CD14-positive monocyte (primary cell): ENCODE data around the gene VAMP3. TPM values are rescaled to one million over a fixed set of nuclear protein-coding genes. Genes with fewer than 3 reads are reported as not detected.

Experiments
- DNase-seq, 3 donors: peaks; one replicate each; pipeline ENCODE4 v3.0.0-alpha.2; 2011 to 2022
- H2AFZ ChIP-seq: 2 replicates; pipeline ENCODE4 v1.6.0; 2012; ENCODE audit warnings: mild to moderate bottlenecking, low read depth, low read length, inconsistent platforms; ENCODE audit not compliant: insufficient read depth, poor library complexity, severe bottlenecking
- H3K27ac ChIP-seq, 2 donors: 1 replicate in 1 of 2; 2 replicates in 1 of 2; pipeline ENCODE4 v1.5.1; 2012 to 2013; ENCODE audit warnings: low read length in 2 of 2, control low read depth in 1 of 2, inconsistent platforms in 1 of 2, low read depth in 1 of 2, mild to moderate bottlenecking in 1 of 2
- H3K27me3 ChIP-seq, 2 donors: one replicate each; pipeline versions ENCODE4 v1.6.0 to v1.6.1; 2011 to 2013; ENCODE audit warnings: low read length in 2 of 2; ENCODE audit not compliant: control insufficient read depth in 2 of 2, insufficient read depth in 2 of 2
- H3K36me3 ChIP-seq, 2 donors: replicated peaks in 1 of 2; 1 replicate in 1 of 2; 2 replicates in 1 of 2; pipeline versions ENCODE4 v1.5.1 to v1.6.1; 2012 to 2013; ENCODE audit warnings: low read length in 2 of 2, control low read depth in 1 of 2, inconsistent platforms in 1 of 2, mild to moderate bottlenecking in 1 of 2; ENCODE audit not compliant: insufficient read depth in 2 of 2, control insufficient read depth in 1 of 2
- H3K4me1 ChIP-seq, 2 donors: 1 replicate in 1 of 2; 2 replicates in 1 of 2; pipeline versions ENCODE4 v1.5.1 to v1.6.1; 2012 to 2013; ENCODE audit warnings: low read length in 2 of 2, control low read depth in 1 of 2, inconsistent platforms in 1 of 2, mild to moderate bottlenecking in 1 of 2, moderate library complexity in 1 of 2; ENCODE audit not compliant: insufficient read depth in 2 of 2, control insufficient read depth in 1 of 2
- H3K4me2 ChIP-seq: replicated peaks from 2 replicates; pipeline ENCODE3; 2012; ENCODE audit warnings: low read length, moderate library complexity, mild to moderate bottlenecking; ENCODE audit not compliant: poor library complexity, severe bottlenecking; ENCODE audit errors: extremely low read depth
- H3K4me3 ChIP-seq, 3 experiments: fragments of 200-600 bp in 1 of 3; sonication (generic) in 1 of 3; replicated peaks in 1 of 3; 1 replicate in 2 of 3; 2 replicates in 1 of 3; pipeline ENCODE4 v1.5.1; 2011 to 2013; ENCODE audit warnings: low read length in 3 of 3, mild to moderate bottlenecking in 3 of 3, control low read depth in 2 of 3, low read depth in 2 of 3, inconsistent platforms in 1 of 3, moderate library complexity in 1 of 3
- H3K79me2 ChIP-seq: 2 replicates; pipeline ENCODE4 v1.6.0; 2012; ENCODE audit warnings: mild to moderate bottlenecking, control low read depth, inconsistent platforms, low read length, moderate library complexity; ENCODE audit not compliant: insufficient read depth
- H3K9ac ChIP-seq: 2 replicates; pipeline ENCODE4 v1.6.0; 2017; ENCODE audit warnings: low read length, mild to moderate bottlenecking; ENCODE audit not compliant: insufficient read depth, poor library complexity, severe bottlenecking
- H3K9me3 ChIP-seq, 2 donors: replicated peaks in 1 of 2; 1 replicate in 1 of 2; 2 replicates in 1 of 2; pipeline versions ENCODE4 v1.5.1 to v1.6.1; 2012 to 2013; ENCODE audit warnings: low read length in 2 of 2, control low read depth in 1 of 2; ENCODE audit not compliant: control insufficient read depth in 1 of 2, insufficient read depth in 1 of 2
- H4K20me1 ChIP-seq: 2 replicates; pipeline ENCODE4 v1.6.0; 2012; ENCODE audit warnings: mild to moderate bottlenecking, low read length, control low read depth, moderate library complexity; ENCODE audit not compliant: insufficient read depth
- H3K27ac Mint-ChIP-seq, 7 donors: one replicate each; pipeline ENCODE4 v1.8.0; 2020; ENCODE audit warnings: mild to moderate bottlenecking in 7 of 7, mixed read lengths in 7 of 7, moderate library complexity in 6 of 7, inconsistent platforms in 2 of 7
- H3K27me3 Mint-ChIP-seq, 3 donors: one replicate each; pipeline ENCODE4 v1.8.0; 2021 to 2022; ENCODE audit warnings: low read depth in 3 of 3, mild to moderate bottlenecking in 3 of 3, mixed read lengths in 3 of 3, moderate library complexity in 3 of 3, inconsistent platforms in 1 of 3
- H3K36me3 Mint-ChIP-seq, 2 donors: one replicate each; pipeline ENCODE4 v1.8.0; 2020; ENCODE audit warnings: mixed read lengths in 2 of 2, inconsistent platforms in 1 of 2, mild to moderate bottlenecking in 1 of 2
- H3K4me1 Mint-ChIP-seq: one replicate; pipeline ENCODE4 v1.8.0; 2020; ENCODE audit warnings: mild to moderate bottlenecking, mixed read lengths
- H3K4me3 Mint-ChIP-seq, 2 donors: one replicate each; pipeline ENCODE4 v1.8.0; 2020; ENCODE audit warnings: mild to moderate bottlenecking in 2 of 2, mixed read lengths in 2 of 2, moderate library complexity in 1 of 2
- H3K9me3 Mint-ChIP-seq, 7 donors: one replicate each; pipeline ENCODE4 v1.8.0; 2020 to 2022; ENCODE audit warnings: mixed read lengths in 7 of 7, mild to moderate bottlenecking in 6 of 7, moderate library complexity in 6 of 7, inconsistent platforms in 2 of 7
- WGBS: methylation state at CpG from one replicate; pipeline ENCODE4 v1.1.5; 2013; ENCODE audit warnings: missing lambda C conversion rate; ENCODE audit not compliant: insufficient coverage; 5-methylcytosine and 5-hydroxymethylcytosine counted together
- intact Hi-C, 2 donors: fragments of 100-400 bp; cut with micrococcal nuclease; formaldehyde crosslinking; loops; one replicate each; pipeline versions ENCODE4 v1.15.0 to v1.15.1; 2023
- polyA plus RNA-seq, 3 donors: library from polyadenylated mRNA; depleted of rRNA in 1 of 3; unstranded in 2 of 3; stranded (reverse) in 1 of 3; fragments of 300-500 nt in 2 of 3; fragments of >200 nt in 1 of 3; fragmentation: Illumina TruSeq in 2 of 3; gene quantifications; 1 replicate in 2 of 3; 2 replicates in 1 of 3; pipeline ENCODE4 v1.2.3, GENCODE V29; 2012 to 2021
- TF ChIP-seq, protein P1 (sequence below): fragments of 200-600 bp; IDR thresholded peaks from one replicate; pipeline ENCODE4 v1.8.0; 2022; ENCODE audit warnings: antibody characterized with exemption, mild to moderate bottlenecking

Gene VAMP3
- polyA plus RNA-seq, 3 donors = 106 to 149 (median 138) TPM

DNA sequence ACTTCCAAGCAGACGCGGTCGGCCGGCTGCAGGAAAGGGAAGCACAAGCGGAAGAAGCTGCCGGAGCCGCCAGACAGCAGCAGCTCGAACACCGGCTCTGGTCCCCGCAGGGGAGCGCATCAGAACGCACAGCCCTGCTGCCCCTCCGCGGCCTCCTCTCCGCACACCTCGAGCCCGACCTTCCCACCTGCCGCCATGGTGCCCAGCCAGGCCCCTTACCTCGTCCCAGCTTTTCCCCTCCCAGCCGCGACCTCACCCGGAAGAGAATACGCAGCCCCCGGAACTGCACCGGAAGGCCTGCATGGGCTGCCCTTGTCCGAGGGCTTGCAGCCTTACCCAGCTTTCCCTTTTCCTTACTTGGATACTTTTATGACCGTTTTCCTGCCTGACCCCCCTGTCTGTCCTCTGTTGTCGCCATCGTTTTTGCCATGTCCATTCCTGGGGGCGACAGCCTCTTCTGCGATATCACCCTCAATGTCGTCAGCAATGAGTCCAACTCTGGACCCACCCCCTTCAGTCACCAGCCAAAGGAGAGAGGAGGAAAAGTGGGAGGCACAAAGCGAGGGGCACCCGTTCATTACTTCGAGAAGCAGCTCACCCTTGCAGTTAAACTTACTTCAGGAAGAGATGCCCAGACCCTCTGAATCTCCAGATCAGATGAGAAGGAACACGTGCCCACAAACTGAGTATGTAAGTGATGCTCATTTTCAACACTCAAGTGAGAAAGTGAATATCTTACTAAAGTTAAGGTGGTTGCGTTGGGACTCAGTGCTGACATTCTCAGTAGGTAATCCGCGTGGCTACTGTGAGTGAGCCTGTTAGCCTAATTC, 56.2 kb downstream of the VAMP3 start:
- Histone ChIP-seq H3K9ac (peak overlapping the region; percentile 50), H4K20me1 (no peaks in the 10 kb centered on the region), H3K79me2 (no peaks in the 10 kb centered on the region), H3K4me1 (no peaks in the 10 kb centered on the region), H3K9me3 (no peaks in the 10 kb centered on the region), H2AFZ (peak overlapping the region; percentile 39), H3K27ac (peak overlapping the region; percentile 27 to 52), H3K4me3 (peak overlapping the region; percentile 24 to 54 (median 25)), H3K36me3 (no peaks in the 10 kb centered on the region), H3K27me3 (no peaks in the 10 kb centered on the region), H3K4me2 (peak overlapping the region; percentile 31)
- peak in 2 of 3 donors; percentile 13 to 26 for DNase-seq
- Mint-ChIP-seq H3K9me3 (no peaks in the 10 kb centered on the region), H3K36me3 (peaks cover 5 to 18% of the 10 kb centered on the region in 2 donors), H3K27me3 (peaks cover 1 to 8% (median 4%) of the 10 kb centered on the region in 3 donors), H3K27ac (peak overlapping the region; percentile 34 to 96 (median 92)), H3K4me1 (peaks cover 10% of the 10 kb centered on the region), H3K4me3 (peak overlapping the region; percentile 83 to 93)
- intact Hi-C loops = no loop called here
- TF ChIP-seq, protein P1, sequence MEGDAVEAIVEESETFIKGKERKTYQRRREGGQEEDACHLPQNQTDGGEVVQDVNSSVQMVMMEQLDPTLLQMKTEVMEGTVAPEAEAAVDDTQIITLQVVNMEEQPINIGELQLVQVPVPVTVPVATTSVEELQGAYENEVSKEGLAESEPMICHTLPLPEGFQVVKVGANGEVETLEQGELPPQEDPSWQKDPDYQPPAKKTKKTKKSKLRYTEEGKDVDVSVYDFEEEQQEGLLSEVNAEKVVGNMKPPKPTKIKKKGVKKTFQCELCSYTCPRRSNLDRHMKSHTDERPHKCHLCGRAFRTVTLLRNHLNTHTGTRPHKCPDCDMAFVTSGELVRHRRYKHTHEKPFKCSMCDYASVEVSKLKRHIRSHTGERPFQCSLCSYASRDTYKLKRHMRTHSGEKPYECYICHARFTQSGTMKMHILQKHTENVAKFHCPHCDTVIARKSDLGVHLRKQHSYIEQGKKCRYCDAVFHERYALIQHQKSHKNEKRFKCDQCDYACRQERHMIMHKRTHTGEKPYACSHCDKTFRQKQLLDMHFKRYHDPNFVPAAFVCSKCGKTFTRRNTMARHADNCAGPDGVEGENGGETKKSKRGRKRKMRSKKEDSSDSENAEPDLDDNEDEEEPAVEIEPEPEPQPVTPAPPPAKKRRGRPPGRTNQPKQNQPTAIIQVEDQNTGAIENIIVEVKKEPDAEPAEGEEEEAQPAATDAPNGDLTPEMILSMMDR = no peak
- 76% methylated on average over 23 of the region's 39 CpGs for WGBS

Other genes with a start within 250 kb of the VAMP3 start
- gene PER3, start 13.0 kb downstream of the VAMP3 start, polyA plus RNA-seq = 1 to 10 TPM in 2 of 3 donors, under 1 TPM in 1; 0.46 to 2.3 (median 2.0) TPM
- gene UTS2, start 81.8 kb downstream of the VAMP3 start, polyA plus RNA-seq = under 1 TPM in 1 of 3 donors, not detected in 2; 0.11 TPM
- 1 to 10 TPM; 1.1 to 2.6 (median 2.6) TPM for gene TNFRSF9, start 169.5 kb downstream of the VAMP3 start, polyA plus RNA-seq
- 100 to 1,000 TPM; 116 to 391 (median 353) TPM for gene PARK7, start 190.4 kb downstream of the VAMP3 start, polyA plus RNA-seq